Smooth muscle cell of the brain vasculature (primary cell): ENCODE measurements around the gene MAP1S.

Experiments used
- DNase-seq: peaks from one replicate; pipeline ENCODE4 v3.0.0-alpha.2; 2012; ENCODE audit warnings: low read depth, low spot score

MAP1S gene

DNA sequence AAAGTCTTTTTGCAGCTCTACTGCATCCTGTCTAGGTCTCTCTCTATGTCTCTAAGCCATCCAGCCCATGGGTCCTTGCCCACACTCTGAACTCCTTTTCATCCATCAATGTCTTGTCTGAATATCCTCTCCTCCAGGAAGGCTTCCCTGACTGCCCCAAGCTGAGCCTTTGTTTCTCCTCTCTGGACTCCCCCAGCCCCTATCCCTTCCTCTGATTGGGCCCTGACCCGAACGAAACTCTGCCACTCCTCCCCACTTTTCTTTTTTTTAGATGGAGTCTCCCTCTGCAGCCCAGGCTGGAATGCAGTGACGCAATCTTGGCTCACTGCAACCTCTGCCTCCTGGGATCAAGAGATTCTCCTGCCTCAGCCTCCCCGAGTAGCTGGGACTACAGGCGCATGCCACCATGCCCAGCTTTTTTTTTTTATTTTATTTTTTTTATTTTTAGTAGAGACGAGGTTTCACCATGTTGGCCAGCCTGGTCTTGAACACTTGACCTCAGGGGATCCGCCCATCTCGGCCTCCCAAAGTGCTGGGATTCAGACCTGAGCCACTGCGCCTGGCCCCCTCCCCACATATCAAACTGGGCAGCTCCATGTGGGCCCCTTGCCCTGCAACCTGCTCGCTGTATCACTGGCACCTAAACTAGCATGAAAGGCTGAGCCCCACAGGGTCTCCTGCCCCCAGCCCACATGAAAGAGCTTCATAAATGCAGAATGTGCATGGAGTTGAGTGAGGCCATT is 30.3 kb upstream of the MAP1S start:
- no peak for DNase-seq

DNA sequence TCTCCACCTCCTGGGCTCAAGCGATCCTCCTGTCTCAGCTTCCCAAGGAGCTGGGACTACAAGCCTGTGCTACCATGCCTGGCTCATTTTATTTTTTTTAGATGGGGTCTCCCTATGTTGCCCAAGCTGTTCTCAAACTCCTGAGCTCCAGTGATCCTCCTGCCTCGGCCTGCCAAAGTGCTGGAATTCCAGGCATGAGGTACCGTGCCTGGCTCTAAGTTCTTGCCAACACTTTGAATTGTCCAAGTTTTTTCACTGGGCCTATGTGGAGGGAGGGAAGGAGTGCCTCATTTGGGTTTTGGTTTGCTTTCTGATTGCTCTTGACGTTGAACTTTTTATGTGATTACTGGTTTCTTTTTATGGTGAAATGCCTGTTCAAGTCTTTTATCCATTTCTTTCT is 26.7 kb upstream of the MAP1S start:
- DNase-seq = no peak

DNA sequence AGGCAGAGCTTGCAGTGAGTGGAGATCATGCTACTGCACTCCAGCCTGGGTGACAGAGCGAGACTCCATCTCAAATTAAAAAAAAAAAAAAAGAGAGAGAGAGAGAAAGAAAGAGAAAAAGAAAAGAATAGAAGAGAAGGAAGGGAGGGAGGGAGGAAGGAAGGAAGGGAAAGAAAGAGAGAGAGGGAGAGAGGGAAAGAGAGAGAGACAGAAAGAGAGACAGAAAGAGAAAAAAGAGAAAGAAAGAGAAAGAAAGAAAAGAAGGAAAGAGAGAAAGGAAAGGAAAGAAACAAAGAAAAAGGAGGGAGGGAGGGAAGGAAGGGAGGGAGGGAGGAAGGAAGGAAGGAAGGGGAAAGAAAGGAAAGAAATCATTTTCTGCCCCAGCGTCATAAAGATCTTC is 24.1 kb upstream of the MAP1S start:
- DNase-seq = no peak

DNA sequence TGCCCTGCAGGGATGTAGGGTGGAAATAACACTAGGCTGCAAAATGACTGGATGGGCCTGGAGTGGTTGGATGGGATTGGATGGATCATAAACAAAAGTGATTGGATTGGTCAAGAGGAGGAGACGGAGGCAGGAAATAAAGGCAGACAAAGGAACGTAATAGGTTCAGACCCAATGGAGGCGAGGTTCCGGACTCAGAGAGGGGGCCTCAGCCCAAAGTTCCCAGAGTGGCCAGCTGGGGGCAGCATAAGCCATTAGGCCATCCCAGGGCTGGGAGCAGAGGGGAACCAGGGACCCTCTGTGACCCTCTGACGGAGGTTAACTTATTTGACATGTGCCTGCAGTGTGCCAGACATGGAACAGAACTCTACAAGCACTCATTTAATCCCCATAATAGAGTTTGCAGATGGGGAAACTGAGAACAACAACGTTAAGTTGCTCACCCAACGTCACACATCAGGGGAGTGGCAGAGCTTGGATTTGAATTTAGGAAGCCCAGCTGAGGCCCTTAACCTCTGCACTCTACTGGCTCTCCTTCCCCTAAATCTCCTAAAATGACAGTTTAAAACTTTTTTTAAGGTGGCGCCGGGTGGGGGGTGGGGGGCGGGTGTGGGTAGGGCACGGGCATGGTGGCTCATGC is 15.3 kb upstream of the MAP1S start:
- no peak for DNase-seq

DNA sequence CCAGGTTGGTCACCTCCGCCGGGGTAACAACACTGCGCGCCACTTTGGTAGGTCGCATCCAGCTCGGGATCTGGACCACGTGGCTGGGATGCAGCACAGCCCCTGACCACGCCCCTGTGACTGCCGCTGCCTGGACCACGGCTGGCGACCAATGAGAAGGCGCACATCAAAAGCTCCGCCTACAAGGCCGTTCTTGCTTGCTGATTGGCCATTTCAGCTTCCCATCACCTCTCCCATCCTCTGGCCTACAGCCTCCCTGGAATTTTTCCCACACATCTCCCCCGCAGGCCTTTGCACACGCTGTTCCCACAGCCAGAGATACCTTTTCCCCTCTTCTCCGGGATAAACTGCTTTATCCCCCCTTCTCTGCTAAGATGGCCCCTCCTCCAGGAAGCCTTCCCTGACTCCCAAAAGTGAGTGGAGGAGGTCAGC is 12.5 kb upstream of the MAP1S start:
- no peak for DNase-seq

DNA sequence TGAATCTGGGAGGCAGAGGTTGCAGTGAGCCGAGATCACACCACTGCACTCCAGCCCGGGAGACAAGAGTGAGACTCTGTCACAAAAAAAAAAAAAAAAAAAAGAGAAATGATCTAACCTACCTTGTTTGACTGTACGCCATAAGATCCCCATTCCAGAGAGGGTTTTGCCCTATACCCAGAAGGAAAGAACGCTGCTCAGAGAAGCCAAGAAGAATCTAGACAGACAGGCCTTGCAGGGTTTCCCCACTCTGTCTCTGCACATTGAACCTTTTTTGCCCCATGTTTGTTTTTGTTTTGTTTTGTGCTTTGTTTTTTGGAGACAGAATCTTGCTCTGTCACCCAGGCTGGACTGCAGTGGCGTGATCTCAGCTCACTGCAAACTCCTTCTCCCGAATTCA is 7.4 kb upstream of the MAP1S start:
- DNase-seq = no peak

DNA sequence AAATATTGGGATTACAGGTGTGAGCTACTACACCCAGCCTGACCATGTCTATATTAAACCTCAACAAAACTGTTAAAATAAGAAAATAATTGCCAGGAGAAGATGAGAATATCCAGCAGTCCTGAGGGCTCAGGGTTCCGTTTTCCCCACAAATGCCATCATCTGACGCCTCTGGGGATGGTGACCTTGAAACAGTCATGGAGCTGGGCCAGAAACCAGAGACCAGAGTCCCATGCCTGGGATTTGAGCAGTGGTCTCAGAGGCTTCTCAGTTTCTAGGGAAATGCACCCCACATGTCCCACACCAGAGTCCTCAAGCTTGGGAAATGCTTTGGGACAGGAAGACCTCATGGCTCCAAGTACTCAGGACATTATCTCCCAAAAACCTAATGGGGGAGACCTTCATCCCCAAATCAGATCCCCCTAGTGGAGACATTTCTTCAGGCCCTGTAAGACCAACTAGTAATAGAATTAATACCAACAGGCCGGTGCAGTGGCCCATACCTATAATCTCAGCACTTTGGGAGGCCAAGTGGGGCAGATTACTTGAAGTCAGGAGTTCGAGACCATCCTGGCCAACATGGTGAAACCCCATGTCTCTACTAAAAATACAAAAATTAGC is 2.9 kb upstream of the MAP1S start:
- DNase-seq = no peak

DNA sequence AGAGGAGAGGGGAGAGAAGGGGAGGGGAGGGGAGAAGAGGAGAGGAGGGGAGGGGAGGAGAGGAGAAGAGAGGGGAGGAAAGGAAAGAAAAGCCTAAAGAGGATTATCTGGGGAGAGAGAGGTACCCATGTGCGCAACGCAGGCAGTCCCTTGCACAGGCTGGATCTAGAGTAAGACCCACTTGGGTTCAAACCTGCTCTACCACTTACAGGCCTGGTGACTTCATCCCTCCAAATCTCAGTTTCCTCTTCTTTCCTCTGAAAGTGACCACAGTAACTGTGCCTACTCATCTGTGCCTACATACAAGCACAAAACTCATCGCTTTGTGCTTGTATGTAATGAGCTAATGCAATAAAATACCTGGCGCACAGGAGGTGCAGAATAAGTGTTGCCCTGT is 732 bp upstream of the MAP1S start:
- no peak for DNase-seq

DNA sequence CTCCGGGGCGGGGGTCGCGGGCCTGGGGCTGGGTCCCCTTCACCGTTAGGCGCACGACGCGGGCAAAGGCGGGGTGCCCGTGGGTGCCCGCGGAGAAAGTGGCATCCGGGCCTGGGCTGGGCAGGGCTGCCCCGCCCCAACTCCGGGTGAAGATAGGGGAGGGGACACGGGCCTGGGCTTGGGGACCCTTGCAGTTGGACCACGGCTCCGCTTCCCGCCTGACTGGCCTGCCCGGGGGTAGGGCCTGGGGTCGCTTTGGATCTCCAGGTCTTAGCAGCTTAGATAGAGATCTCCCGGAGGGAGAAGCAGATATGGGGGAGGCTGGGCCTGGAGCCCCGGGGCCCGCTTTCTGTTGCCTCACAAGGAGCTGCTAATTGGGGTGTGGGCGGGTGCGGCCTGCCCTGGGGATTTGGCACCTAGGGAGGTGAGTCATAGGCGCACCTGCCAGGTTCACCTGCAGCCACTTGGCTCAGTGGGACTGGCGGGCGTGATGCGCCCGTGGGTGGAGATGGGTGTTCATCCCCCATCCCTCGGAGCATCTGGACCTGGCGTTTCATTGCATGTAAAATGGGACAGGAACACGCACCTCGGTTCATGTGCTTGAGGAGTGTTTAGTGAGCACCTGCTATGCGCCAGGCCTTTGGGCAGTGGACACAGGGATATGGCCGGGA is 585 bp downstream of the MAP1S start:
- DNase-seq = no peak

DNA sequence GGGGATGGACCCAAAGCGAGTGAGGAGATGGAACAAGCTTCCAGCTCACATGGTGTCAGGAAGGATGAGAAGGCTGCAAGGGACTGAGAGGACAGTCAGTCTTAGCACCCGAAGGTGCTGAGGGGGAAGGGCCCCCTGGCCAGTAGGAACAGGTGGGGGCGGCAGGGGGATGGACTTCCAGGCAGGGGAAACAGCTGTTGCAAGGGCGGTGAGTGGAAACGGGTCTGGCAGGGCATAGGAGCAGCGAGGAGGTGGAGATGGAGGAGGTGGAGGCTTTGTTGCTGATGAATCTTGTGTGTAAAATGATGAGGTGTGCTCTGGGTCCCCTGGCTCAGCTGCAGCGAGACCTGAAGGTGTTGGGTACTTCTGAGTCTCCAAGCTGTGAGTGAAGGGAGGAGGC is 1.2 kb downstream of the MAP1S start:
- no peak for DNase-seq

DNA sequence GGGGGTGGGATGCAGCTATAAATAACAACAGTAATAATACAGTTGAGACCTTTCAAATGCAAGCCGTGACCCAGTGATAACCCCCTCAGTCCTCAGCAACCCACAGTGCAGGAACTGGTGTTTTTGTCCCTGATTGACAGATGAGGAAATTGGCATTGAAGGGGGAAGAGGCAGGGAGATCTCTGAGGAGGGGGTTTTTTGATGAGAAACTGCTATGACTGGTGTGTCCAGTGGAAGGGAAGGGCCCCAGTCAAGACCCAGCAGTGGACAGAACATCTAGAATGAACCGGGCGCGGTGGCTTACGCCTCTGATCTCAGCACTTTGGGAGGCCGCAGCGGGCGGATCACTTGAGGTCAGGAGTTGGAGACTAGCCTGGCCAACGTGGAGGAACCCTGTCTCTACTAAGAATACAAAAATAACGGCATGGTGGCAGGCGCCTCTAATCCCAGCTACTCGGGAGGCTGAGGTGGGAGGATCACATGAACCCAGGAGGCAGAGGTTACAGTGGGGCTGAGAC is 1.9 kb downstream of the MAP1S start:
- no peak for DNase-seq

DNA sequence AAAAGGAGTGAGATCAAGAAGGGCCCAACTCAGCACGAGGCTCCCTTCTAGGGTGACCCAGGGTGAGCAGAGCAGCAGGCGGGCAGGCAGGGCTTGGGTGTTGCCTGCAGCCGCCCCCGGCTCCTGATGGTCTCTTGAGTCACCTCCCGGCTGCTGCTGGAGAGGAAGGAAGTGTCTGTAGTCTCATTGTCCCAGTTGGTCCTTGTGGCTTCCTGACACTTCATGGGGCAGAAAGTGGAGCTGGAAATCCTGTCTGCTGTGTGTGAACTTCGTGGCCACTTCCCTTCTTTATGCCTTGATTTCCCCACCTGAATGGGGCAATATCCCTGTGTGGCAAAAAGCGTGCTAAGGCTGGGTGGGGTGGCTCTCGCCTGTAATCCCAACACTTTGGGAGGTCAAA is 2.5 kb downstream of the MAP1S start:
- no peak for DNase-seq

DNA sequence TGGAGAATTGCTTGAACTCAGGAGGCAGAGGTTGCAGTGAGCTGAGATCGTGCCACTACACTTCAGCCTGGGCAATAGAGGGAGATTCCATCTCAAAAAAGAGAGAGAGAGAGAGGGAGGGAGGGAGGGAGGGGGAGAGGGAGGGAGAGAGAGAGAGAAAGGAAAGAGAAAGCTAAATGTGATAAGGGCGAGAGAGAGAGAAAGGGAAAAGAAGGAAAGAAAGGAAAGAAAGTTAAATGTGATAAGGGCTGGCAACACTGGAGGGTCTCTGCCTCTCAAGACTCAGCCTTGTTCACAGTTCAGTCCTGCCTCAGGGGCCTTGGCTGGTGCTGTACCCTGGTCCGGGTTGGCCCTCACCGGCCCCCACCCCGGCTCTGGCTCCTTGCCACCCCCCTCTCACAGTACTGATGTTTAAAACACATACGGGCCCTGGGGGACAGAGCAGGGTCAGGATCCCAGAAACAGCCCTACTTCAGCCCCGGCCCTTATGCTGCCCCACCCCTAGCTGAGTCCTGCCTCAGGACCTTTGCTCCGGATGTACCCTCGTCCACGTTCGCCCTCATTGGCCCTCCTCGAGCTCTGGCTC is 3.5 kb downstream of the MAP1S start:
- no peak for DNase-seq

DNA sequence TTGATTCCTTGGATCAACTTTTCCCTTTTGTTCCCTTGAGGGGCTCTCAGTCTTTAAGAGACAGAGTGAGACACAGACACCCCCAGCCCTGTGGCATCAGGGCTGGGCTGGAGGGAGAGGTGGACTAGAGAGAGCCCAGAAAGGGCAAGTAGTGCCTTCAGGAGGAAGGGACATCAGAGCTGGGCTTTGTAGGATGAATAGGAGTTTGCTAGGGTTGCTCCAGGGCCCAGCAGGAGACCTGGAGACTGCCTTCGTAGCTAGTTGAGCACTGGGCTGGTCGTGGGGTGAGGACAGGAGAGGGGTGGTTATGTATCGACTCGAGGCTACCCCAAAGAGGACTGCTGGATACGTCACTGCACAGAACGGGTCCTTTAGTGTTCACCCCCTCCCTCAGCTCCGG is 5.4 kb downstream of the MAP1S start:
- no peak for DNase-seq

DNA sequence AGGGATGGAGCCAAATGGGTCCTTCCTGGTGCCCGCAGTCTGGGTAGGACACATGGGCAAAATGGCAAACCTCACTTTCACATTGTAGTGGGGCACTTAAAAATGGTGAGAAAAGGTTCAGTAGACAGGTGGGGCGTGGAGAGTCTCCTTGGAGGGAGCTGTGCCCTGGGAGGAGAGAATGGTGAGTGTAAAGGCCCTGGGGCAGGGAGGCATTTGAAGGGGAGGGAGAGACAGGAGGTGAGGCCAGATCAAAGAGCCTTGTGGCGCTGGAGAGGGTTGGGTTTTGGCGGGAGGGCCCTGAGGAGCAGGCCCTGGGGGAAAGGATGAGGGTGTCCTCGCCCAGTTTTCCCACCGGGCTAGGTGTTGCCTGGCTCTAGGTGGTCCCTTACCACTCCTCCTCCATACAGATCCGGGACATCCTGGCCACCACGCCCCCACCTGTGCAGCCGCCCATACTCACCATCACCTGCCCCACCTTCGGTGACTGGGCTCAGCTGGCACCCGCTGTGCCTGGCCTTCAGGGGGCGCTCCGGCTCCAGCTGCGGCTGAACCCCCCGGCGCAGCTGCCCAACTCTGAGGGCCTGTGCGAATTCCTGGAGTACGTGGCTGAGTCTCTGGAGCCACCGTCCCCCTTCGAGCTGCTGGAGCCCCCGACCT is 6.3 kb downstream of the MAP1S start:
- no peak for DNase-seq

DNA sequence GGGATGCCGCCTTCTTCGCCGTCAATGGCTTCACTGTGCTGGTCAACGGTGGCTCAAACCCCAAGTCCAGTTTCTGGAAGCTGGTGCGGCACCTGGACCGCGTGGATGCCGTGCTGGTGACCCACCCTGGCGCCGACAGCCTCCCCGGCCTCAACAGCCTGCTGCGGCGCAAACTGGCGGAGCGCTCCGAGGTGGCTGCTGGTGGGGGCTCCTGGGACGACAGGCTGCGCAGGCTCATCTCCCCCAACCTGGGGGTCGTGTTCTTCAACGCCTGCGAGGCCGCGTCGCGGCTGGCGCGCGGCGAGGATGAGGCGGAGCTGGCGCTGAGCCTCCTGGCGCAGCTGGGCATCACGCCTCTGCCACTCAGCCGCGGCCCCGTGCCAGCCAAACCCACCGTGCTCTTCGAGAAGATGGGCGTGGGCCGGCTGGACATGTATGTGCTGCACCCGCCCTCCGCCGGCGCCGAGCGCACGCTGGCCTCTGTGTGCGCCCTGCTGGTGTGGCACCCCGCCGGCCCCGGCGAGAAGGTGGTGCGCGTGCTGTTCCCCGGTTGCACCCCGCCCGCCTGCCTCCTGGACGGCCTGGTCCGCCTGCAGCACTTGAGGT is 7.0 kb downstream of the MAP1S start:
- no peak for DNase-seq

DNA sequence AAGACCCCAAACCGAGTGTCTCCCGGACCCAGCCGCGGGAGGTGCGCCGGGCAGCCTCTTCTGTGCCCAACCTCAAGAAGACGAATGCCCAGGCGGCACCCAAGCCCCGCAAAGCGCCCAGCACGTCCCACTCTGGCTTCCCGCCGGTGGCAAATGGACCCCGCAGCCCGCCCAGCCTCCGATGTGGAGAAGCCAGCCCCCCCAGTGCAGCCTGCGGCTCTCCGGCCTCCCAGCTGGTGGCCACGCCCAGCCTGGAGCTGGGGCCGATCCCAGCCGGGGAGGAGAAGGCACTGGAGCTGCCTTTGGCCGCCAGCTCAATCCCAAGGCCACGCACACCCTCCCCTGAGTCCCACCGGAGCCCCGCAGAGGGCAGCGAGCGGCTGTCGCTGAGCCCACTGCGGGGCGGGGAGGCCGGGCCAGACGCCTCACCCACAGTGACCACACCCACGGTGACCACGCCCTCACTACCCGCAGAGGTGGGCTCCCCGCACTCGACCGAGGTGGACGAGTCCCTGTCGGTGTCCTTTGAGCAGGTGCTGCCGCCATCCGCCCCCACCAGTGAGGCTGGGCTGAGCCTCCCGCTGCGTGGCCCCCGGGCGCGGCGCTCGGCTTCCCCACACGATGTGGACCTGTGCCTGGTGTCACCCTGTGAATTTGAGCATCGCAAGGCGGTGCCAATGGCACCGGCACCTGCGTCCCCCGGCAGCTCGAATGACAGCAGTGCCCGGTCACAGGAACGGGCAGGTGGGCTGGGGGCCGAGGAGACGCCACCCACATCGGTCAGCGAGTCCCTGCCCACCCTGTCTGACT is 7.9 kb downstream of the MAP1S start:
- DNase-seq = no peak

DNA sequence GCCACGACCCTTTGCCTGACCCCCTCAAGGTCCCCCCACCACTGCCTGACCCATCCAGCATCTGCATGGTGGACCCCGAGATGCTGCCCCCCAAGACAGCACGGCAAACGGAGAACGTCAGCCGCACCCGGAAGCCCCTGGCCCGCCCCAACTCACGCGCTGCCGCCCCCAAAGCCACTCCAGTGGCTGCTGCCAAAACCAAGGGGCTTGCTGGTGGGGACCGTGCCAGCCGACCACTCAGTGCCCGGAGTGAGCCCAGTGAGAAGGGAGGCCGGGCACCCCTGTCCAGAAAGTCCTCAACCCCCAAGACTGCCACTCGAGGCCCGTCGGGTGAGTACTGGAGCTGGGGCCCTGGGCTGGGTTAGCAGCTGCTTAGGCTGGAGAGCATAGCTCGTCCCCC is 8.6 kb downstream of the MAP1S start:
- no peak for DNase-seq

DNA sequence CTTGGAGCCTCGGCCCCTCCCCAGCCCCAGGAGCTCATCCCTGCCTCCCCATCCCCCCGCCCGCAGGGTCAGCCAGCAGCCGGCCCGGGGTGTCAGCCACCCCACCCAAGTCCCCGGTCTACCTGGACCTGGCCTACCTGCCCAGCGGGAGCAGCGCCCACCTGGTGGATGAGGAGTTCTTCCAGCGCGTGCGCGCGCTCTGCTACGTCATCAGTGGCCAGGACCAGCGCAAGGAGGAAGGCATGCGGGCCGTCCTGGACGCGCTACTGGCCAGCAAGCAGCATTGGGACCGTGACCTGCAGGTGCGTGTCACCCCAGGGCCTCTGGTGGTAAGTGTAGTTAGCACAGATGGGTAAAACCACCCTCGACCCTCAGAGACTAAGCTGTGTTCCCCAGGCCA is 13.8 kb downstream of the MAP1S start:
- DNase-seq = no peak

DNA sequence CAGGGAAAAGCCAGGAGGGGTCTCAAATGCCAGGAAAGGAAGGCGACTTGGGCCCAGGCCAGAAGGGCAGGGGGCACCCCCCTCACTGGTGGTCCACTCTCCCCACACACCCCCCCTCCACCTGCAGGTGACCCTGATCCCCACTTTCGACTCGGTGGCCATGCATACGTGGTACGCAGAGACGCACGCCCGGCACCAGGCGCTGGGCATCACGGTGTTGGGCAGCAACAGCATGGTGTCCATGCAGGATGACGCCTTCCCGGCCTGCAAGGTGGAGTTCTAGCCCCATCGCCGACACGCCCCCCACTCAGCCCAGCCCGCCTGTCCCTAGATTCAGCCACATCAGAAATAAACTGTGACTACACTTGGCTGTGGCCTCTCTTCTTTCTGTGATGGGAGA is 14.9 kb downstream of the MAP1S start:
- DNase-seq = no peak
